NK-92 (cell line): ENCODE data around the gene TP53I11.

Experiments
- DNase-seq: peaks from one replicate; lab custom pipeline; 2025; ENCODE audit not compliant: unreplicated experiment; lab: John Stamatoyannopoulos, UW

The TP53I11 gene

DNA sequence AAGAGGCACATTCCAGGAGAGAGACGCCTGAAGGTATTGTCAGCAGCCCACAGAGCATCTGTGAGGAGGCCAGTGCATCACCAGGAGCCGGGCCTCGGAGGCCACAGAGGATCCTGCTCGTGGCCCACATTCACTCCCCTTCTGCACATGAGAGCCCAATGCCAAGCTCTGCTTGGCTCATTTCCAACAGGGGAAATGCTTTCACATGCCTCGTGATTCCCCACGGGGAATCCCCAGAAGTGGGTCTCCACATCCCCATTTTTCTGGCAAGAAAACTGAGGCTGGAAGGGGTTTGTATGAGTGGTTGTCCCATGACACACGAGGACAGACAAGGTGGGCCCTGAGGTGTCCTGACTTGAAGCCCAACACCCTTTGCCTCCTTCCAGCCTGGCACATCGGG, 34.4 kb downstream of the TP53I11 start:
- DNase-seq, result no peak

DNA sequence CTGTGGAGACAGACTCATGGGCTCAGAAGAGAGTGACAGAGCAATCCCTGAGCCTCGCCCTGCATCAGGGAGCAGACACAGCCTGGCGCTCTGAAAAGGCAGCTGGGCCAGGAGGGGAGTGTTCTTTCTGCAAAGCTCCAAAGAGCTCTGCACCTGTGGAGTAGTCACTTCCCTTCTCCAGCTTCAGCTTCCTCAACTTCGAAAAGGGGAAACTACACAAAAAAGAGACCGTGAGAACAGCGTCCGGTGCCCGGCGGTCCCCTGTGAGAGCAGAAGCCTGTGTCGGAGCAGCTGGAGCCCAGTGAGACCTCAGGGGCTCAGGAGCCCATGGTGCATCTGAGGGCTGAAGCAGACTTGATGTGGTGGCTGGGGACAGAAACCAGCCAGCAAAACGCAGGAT, 35.1 kb downstream of the TP53I11 start:
- DNase-seq, result no peak

DNA sequence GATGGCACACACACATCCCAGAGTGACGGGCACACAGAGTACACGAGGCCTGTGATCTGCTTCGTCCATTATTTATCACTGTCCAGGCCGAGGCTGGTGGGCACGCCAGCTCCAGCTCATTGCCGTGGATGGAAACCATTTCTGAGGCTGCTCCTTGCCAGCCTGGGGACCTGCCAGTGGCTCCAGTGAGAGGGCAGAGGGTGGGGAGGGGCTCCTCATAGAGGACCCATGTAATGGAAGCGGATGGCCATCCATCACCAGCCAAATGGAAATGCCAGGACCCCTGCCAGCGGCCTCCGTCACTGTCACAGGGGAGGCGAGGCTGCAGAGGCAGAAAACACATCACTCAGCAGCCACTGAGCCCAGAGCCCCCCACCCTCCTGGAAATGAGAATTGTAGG, 35.7 kb downstream of the TP53I11 start:
- DNase-seq, result no peak

DNA sequence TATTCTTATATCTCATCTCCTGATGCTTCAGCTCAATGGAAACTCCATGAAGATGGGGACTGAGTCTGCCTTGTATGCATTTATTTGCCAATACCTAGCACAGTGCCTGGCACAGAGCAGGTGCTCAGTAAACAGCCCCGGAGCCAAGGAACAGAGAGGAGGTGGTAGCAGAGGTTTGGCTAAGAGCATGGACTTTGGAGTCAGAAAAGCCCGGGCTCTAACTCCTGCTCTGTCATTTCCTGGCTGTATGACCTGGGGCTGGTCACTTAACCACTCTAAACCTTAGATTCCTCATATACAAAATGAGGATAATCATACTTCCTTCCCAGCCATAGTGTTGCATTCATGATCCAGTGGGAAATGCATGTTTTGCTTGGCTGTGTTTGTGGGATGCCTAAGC, 36.6 kb downstream of the TP53I11 start:
- DNase-seq, result no peak

DNA sequence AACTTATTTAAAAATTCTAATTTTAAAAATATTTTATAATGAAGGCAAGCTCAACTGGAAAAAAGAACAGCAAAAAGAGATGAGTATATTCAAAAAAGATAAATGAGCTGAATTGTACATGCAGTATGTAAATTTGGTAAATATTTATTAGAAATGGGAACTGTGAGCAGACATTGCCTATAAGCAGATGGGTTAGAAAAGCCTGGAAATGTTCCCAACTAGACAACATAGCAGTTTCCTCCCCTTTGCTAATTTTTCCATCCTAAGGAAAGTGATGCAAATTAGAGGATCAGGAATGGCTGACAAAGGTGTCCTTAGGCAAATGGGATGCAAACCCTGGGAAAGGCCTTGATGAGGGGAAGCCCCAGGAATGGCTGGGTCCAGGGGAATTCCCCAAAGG, 37.2 kb downstream of the TP53I11 start:
- DNase-seq, result no peak

DNA sequence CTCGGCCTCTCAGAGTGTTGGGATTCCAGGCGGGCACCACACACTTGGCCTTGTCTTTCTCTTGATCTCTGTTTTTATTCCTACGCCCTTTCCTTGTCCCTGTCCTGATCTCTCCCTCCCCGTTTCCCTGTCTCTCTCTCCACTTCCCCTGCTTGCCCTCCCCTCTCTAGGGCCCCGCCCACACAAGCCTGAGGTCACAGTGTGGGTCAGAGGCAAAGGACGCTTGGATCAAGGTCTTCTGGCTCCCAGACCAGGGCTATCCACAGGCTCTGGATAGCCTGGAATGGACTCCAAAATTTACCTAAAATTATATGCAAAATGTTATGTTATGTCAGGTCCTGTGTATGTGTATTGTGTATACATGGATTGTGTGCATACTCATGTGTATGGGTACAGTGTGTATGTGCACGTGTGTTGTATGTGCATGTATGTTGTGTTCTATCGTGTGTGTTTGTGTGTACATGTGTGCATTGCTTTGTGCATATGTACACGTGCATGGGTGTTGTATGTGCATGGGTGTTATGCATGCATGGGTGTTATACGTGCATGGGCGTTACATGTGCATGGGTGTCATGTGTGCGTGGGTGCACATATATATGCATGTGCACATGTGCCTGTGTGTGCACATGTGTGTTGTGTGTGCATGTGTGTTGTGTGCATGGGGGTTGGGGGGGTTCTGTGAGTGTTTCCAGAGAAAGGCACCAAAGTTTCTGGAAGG, 38.3 kb downstream of the TP53I11 start:
- DNase-seq, result no peak

DNA sequence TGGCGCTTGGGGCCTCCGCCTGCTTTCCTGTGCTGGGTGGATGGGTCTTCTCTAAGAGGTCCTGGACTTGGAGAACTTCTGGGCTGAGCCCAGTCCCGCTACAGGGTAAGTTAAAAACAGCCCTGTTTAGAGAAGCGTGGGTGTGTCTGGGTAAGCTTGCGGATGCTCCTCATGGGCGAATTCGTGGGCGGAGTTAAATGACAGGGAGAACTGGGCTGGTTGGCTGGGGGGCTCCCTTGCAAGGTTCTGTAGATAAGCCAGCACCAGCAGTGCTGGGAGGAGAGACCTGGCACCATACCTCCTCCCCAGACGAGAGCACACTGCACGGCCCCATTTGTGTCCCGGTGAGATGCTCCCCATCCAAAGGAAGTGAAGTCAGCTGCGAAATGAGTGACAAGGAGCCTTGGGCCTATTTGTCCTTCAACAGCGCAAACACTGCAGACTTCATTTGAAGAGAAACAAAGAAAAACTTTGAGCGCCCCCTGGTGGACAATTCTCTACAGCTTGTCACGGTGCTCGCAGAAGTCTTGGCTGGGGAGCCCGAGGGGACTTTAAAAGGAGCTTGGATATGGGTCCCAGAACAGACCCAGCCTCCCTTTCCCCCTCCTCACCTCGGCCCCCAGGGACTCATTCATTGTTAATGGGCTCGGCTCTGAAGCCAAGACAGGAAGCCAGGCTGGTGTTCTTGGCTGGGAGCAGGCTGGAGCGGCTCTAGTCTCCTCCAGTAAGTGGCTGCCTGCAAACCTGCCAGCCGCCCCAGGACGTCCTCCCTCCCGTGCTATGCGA, 39.5 kb downstream of the TP53I11 start:
- no peak for DNase-seq

DNA sequence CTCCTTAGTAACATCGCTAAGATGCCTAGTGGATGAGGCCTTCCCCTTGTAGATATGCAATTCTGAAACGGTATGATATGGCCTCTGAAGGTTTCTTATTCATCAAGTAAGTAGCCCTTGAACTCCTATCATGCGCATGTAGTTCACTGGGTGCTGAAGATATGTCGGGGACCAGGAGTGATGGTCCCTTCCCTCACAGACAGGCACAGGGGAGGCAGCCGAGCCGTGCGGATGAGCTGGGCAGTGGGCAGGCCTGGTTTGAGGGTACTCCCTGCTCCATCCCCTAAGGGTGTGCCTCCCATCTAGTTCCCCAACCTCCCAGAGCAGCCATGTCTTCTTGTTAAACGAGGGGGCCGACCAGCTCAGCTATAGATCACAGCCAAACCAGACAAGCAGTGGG, 40.1 kb downstream of the TP53I11 start:
- DNase-seq, result no peak

DNA sequence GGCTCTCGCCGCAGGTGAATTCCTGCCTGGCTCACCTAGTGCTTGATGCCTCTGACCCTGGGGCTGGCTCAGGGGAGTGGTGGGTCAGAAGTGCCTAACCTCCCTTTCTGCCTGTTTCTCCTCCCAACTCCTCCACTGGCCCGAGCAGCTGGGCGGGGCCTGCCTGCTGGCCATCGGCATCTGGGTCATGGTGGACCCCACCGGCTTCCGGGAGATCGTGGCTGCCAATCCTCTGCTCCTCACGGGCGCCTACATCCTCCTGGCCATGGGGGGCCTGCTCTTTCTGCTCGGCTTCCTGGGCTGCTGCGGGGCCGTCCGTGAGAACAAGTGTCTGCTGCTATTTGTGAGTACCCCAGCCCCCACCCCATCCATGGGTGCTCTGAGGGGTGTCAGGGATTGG, 41.1 kb downstream of the TP53I11 start:
- DNase-seq, result no peak

DNA sequence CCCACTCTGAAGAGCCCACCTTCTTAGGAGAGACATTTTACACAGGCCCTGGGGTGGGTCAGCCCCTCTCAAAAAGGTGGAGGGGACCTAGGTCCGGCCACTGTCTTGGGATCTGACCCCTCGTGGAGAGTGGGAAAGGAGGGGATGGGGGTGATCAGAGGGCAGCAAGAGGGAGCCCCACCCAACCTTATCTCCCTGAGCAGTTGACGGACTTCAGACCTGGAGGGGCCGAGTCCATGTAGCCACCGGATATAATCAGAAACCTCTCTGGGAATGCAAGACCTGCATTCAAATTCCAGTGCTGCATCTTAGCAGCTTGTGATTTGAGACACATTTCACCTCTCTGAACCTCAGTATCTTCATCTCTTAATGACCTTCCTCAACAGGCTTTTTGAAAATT, 44.0 kb downstream of the TP53I11 start:
- no peak for DNase-seq

DNA sequence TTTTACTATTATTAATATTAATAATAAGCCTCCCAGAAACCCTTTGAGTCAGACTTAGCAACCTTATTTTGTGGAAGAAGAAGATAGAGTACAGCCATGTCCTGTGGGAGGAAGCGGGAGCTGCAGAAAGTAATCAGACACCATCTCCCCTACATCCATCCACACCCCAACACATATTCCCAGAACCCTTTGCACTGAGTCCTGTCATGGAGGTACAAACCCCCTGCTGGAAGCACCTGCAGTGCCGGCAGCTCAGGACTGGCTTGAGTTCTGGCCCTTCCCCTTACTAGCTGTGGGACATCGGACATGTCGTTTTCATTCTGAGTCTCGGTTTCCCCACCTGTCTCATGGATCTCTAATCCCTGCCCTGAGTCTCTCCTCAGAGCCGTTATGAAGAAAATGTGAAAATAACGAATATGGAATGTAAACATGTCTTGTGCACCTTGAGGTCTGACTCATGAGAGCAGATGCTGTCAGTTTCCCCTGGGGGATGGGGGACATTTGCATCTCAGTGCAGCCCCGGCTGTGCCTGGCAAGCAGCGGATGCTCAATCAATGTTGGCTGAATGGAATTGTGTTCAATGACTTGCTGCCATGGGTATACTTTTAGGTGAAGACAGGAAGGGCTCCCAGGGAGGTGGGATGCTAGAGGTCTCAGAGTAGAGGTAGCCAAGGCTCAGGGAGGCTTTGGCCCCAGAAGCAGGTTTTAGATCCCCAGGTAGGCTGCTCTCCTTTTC, 45.4 kb downstream of the TP53I11 start:
- no peak for DNase-seq

DNA sequence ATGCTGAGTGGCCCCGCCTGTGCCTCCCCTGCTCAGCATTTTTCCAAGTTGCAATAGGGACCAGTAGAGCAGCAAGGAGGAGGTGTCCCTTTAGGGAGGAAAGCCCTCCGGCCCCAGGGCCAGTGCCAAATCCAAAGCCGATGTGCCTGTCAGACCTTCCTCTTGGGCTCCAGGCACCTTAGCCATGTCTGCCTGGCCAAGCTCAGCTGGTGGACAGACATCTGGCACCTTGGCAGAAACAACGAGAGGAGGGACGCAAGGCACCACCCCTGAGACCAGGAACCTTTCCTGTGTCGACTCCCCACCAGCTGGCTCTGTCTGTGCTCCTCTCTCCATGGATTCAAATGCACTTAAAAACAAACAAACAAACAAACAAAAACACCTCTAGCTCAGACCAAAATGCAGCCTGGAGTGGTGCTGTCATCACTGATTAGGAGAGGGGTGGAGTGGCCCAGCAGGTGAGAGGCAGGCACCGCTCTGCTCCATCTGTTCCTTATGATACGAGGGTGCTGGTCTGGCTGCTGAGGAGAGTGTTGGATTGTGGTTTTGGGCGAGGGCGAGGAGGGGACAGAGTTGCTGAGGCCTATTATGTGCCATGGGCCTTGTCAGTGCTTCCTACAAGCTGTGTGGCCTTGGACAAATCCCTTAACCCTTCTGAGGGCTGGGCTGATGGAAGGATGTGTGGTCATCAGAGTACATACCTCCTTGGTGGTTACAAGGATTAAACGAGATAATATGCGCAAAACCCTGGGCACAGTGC, 46.2 kb downstream of the TP53I11 start:
- no peak for DNase-seq

DNA sequence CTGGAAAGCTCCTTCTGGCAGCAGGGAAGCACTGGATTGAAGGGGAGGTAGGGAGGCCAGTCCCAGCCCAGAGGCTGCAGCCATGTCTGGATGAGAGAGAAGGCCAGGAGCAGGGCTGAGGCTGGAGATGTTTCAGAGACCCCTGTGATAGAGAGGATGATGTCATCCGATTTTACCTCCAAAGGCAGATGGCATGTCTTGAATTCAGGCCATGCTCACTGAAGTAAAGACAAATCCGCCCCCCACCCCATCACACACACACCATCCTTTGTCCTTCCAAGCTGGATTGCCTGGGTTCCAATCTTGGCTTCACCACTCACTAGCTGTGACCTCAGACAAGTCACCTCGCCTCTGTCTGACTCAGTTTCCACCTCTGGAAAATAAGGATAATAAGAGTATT, 47.2 kb downstream of the TP53I11 start:
- DNase-seq, result no peak

DNA sequence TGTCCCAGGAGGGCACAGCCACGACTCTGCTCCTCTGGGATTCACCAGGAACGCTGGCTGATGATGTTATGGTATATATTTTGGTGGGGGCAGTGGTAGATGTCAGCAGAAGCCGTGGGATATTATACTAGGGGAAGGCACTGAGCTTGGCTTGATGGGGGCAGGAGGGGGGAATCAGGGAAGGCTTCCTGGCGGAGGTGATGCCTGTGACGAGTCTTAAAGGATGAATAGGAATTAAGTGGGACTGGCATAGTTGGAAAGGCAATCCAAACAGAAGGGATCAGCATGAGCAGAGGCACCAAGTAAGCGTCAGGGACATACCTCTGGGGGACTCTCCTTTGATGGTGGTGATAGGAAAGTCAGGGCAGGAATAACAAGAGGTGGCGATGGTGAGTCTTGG, 47.6 kb downstream of the TP53I11 start:
- no peak for DNase-seq

DNA sequence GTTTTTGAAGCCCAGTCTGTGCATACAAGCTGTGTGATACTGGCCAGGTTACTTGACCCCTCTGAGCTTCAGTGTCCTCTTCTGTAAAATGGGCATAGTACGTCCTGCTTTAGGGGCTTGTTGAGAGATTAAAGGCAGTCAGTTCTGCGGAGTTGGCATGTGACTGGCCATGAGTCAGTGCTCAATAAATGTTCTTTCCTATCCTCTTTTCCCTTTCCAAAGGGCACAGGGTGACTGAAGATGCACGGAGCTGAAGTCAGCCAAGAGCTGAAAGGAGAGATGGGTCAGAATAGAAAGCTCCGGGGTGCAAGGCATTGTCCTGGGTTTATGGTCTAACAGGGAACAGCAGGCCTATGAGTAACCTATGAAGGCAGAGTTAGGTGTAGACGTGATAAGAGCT, 48.9 kb downstream of the TP53I11 start:
- DNase-seq, result no peak

DNA sequence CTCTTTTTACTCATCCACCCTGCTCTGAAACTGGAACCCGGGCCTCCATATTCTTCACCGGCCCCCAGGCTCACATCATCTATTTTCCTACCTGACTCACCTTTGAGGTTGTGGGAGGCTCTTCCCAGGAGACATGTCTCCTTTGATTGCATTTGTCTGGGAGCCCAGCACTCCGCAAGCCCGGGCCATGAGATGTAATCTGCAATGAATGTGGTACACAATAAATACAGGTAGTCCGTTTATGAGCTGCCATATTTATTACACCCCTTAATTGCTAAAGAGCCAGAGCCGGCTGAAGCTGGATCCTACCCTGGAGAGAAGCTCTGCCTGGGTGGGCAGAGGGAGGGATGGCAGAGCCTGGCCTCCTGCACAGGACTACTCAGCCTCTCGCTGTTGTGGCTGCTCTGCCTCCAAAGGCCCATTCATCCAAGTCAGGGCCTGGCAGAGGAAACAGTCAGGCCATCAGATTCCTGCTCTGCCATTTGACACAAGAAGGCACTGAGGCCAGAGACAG, 49.5 kb downstream of the TP53I11 start:
- no peak for DNase-seq

DNA sequence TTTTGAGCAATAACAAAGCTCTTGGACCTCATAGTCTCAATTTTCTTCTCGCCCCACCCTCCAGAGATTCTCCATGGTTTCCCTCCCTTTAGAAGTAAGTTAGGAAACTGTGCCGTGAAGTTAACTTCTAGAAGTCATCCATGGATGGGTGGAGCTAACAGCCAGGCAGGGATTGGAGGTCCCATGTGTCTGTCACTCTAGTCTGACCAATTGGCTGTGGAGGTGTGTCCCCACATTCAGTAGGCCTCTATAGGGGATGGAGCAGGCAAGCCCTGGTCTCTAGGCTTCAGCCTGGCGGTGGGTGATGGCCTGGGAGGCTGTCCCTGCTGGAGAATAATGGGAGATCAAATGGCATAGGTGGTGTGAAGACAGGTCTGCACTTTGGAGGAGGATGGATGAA, 50.7 kb downstream of the TP53I11 start:
- no peak for DNase-seq

DNA sequence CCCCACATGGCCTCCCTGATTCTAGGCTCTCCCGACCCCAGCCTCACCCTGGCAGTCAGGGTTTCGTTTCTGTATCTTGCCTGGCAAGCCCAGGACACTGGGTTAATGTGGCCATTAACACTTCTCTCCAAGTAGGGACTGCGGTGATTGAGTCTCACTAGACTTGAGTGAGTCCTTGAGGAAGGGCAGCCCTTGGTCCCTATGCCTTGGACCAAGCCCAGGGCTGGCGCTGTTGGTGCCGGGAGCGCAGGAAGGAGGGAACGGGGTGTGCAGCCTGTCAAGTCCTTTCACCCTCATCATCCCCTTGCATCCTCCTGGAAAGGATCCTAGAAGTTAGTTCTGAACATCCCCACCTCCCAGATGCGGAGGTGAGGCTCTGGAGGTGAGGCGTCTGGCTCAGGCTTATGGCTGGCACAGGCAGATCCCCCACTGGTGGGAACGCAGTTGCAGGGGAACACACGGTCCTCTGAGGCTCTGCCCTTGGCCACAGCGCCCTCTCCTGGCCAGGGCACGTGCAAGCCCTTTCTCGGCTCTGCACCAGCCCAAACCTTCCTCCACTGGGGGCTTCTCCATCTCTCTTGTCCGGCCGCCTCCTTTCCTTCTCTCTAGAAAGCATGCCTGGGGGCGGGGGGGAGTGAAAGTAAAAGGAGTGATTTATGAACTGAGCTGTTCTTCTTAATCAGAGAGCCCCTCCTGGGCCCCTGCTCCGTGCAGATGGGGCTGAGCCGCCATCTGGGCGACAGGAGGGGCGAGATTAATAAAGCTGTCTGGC, 56.7 kb downstream of the TP53I11 start:
- no peak for DNase-seq

DNA sequence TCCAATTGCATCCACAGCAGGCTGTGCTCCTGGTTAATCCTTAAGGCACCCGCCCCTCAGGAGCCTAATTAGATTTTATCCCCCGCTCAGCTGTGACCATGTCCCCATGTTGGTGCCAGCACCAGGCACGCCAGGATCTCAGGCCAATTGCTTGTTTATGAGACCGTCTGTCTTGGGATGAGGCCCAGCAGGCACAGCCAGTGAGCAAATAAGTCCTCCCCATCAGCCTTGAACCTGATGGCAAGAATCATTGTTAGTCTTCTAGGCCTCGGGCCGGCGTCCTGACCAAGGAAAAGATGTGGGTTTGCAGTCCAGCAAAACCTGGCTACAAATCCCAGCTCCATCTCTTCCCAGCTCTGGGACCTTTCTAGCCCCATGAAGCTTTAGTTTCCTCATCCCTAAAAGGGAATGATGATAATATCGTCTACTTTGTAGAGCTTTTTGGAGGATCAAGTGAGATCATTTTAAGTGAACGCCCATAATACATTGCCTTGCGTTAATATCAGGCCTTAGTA, 57.3 kb downstream of the TP53I11 start:
- DNase-seq, result no peak

DNA sequence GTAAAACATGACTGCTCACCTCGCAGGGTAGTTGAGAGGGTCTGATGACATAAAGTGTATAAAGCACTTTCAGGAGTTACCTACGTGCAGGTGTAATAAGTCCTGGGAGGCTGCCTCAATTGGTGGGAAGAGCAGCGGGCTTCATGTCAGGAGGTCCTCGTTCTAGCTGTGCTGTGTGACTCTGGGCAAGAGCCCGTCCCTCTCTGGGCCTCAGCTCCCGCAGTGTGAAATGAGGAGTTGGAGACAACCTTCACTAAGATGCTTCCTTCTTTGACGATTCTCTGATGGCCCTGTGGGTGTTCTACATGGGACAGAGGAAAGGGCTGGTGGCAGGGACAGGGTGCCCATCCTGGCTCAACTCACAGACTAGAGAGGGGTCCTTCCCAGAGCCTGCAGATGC, 57.8 kb downstream of the TP53I11 start:
- no peak for DNase-seq
